Esophagus squamous epithelium (tissue), 5 donors: ENCODE data around the gene KLHL21. TPM values are rescaled to one million over a fixed set of nuclear protein-coding genes. Genes with fewer than 3 reads are reported as not detected.
A peak's percentile ranks its signal among the peaks of the same experiment; 100 is the strongest.

Experiments used
- DNase-seq: peaks from one replicate; lab custom pipeline; 2025; lab: John Stamatoyannopoulos, UW
- H3K27ac ChIP-seq, 4 donors: fragments of 200-600 bp; sonication (generic); one replicate each; pipeline ENCODE4 v1.5.1; 2016 to 2019; ENCODE audit warnings: mild to moderate bottlenecking in 1 of 4
- H3K27me3 ChIP-seq, 4 donors: fragments of 200-600 bp; sonication (generic); 1 replicate in 3 of 4; 2 replicates in 1 of 4; pipeline versions ENCODE4 v1.5.1 to v1.6.0; 2017 to 2021; ENCODE audit warnings: antibody characterized with exemption in 1 of 4
- H3K36me3 ChIP-seq, 3 donors: fragments of 200-600 bp; sonication (generic); one replicate each; pipeline ENCODE4 v1.5.1; 2016 to 2019
- H3K4me1 ChIP-seq, 3 donors: fragments of 200-600 bp; sonication (generic); one replicate each; pipeline ENCODE4 v1.5.1; 2017 to 2019
- H3K4me3 ChIP-seq, 4 donors: fragments of 200-600 bp; sonication (generic); 1 replicate in 3 of 4; 2 replicates in 1 of 4; pipeline ENCODE4 v1.5.1; 2016 to 2019; ENCODE audit warnings: mild to moderate bottlenecking in 2 of 4, moderate library complexity in 1 of 4
- H3K9me3 ChIP-seq, 3 donors: fragments of 200-600 bp; sonication (generic); one replicate each; pipeline ENCODE4 v1.5.1; 2016 to 2019
- CTCF ChIP-seq, 6 experiments: fragments of 450-650 bp in 4 of 6; fragments of 200-600 bp in 2 of 6; sonication (generic) in 2 of 6; IDR thresholded peaks; one replicate each; pipeline ENCODE4 v1.5.1; 2016 to 2019; ENCODE audit warnings: antibody characterized with exemption in 6 of 6, mild to moderate bottlenecking in 4 of 6, moderate library complexity in 4 of 6
- POLR2A ChIP-seq, 4 donors: fragments of 450-650 bp; IDR thresholded peaks; one replicate each; pipeline ENCODE4 v1.6.1; 2017; ENCODE audit warnings: antibody characterized with exemption in 4 of 4, mild to moderate bottlenecking in 4 of 4, moderate library complexity in 3 of 4
- WGBS, 2 donors: methylation state at CpG; one replicate each; pipeline ENCODE4 v1.1.5; 2018; 5-methylcytosine and 5-hydroxymethylcytosine counted together
- intact Hi-C: fragments of 100-400 bp; cut with DNase I; formaldehyde crosslinking; loops from one replicate; pipeline ENCODE4 v1.15.0; 2022
- total RNA-seq, 4 donors: library from RNA; depleted of rRNA; stranded (reverse); fragments of >200 nt; gene quantifications; one replicate each; pipeline ENCODE4 v1.1.0, GENCODE V29; 2016
- donor health status: DM: yes; HTN: yes; CAD: no.

Gene KLHL21
- total RNA-seq, 4 donors from 2014 or later: 45.9 to 68.1 (median 55.1) TPM

GRCh38 chr1:6588893-6589520, 13.7 kb downstream of the KLHL21 start:
- Histone ChIP-seq H3K27ac (peak overlapping the region; percentile 71 to 82 (median 79)), H3K9me3 (no peaks in the 10 kb centered on the region), H3K27me3 (no peaks in the 10 kb centered on the region), H3K4me1 (peaks cover 42 to 97% (median 42%) of the 10 kb centered on the region in 3 donors), H3K4me3 (no peak overlapping the region), H3K36me3 (peaks cover 42 to 70% (median 49%) of the 10 kb centered on the region in 3 donors)
- DNase-seq: no peak
- no peak for TF ChIP-seq CTCF (IDR thresholded peaks at IDR 0.05)
- no peak for TF ChIP-seq POLR2A (IDR thresholded peaks at IDR 0.05)
- 44% methylated on average over 3 of the region's 24 CpGs; no CpG with 5 or more reads in 1 of the 2 donors for WGBS, 2 donors
- intact Hi-C loops: no loop called here

- Histone ChIP-seq H3K27me3 (no peaks in the 10 kb centered on the region), H3K36me3 (peaks cover 35 to 63% (median 42%) of the 10 kb centered on the region in 3 donors), H3K9me3 (no peaks in the 10 kb centered on the region), H3K4me1 (peaks cover 42 to 96% (median 42%) of the 10 kb centered on the region in 3 donors), H3K27ac (peak overlapping the region; percentile 71 to 82 (median 79)), H3K4me3 (no peak overlapping the region)
- peak in 1 of 6 experiments; percentile 7 for TF ChIP-seq CTCF (IDR thresholded peaks at IDR 0.05)
- TF ChIP-seq POLR2A (IDR thresholded peaks at IDR 0.05): no peak
- no peak for DNase-seq
- intact Hi-C loops: no loop called here
- WGBS, 2 donors: 51% methylated on average over 3 of the region's 25 CpGs; no CpG with 5 or more reads in 1 of the 2 donors
Measured at GRCh38 chr1:6588128-6588892, 14.4 kb downstream of the KLHL21 start.

DNA sequence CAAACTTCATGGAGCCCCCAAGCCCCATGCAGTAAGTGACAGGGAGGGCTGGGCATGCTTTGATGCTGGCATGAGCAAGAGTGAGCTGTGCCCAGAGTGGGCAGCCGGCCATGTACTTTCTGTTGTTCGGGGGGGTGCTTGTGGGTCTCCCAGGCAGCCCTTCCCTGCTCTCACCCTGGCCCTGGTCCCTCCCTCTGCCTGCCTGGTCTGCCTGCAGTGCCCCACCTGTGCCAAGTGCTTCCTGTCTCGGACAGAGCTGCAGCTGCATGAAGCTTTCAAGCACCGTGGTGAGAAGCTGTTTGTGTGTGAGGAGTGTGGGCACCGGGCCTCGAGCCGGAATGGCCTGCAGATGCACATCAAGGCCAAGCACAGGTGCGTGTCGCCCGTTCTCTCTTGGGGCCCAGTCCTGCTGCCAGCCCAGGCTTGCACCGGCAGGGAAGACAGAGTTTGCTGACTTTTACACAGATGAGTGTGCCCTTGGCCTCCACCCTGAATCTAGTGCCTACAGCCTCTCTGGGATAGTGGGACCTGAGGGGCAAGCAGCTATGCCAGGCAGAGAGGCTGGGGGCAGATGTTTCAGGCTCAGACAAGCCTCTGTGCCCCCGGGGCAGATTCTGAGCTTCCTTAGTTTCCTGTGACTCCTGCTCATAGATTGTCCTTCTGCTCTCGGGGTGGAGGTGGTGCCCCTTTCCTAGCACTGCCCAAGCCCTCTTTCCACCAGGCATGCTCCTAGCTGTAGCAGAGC, 15.2 kb downstream of the KLHL21 start:
- Histone ChIP-seq H3K4me1 (peaks cover 41 to 96% (median 42%) of the 10 kb centered on the region in 3 donors), H3K27me3 (no peaks in the 10 kb centered on the region), H3K4me3 (no peak overlapping the region), H3K9me3 (no peaks in the 10 kb centered on the region), H3K27ac (peak overlapping the region; percentile 71 to 82 (median 79)), H3K36me3 (peaks cover 27 to 56% (median 33%) of the 10 kb centered on the region in 3 donors)
- intact Hi-C loops: no loop called here
- TF ChIP-seq POLR2A (IDR thresholded peaks at IDR 0.05): no peak
- peak in 1 of 6 experiments; percentile 2 for TF ChIP-seq CTCF (IDR thresholded peaks at IDR 0.05)
- WGBS, 2 donors: 17 to 67% methylated on average over 1 to 10 of the region's 13 CpGs
- no peak for DNase-seq

GRCh38 chr1:6586404-6586816, 16.3 kb downstream of the KLHL21 start:
- H3K27ac ChIP-seq: peak overlapping the region in 3 of 4 donors; percentile 24 to 82 (median 78)

More at GRCh38 chr1:6586404-6586816, 16.3 kb downstream of the KLHL21 start:
- DNase-seq: no peak
- WGBS, 2 donors: no CpG with 5 or more reads among the region's 11 CpGs
- peaks cover 39 to 96% (median 39%) of the 10 kb centered on the region in 3 donors for H3K4me1 ChIP-seq
- H3K4me3 ChIP-seq: no peak overlapping the region
- no peaks in the 10 kb centered on the region for H3K27me3 ChIP-seq
- no peaks in the 10 kb centered on the region for H3K9me3 ChIP-seq
- H3K36me3 ChIP-seq: peaks cover 24 to 54% (median 27%) of the 10 kb centered on the region in 3 donors
- TF ChIP-seq POLR2A (IDR thresholded peaks at IDR 0.05) (no peak), CTCF (IDR thresholded peaks at IDR 0.05) (no peak)
- intact Hi-C loops: no loop called here
